ENCODE results near the gene DIAPH1. TPM values are rescaled to one million over a fixed set of nuclear protein-coding genes. Genes with fewer than 3 reads are reported as not detected.

The DIAPH1 gene
- total RNA-seq, 1 experiment from 2014 or later: 142 TPM

DNA sequence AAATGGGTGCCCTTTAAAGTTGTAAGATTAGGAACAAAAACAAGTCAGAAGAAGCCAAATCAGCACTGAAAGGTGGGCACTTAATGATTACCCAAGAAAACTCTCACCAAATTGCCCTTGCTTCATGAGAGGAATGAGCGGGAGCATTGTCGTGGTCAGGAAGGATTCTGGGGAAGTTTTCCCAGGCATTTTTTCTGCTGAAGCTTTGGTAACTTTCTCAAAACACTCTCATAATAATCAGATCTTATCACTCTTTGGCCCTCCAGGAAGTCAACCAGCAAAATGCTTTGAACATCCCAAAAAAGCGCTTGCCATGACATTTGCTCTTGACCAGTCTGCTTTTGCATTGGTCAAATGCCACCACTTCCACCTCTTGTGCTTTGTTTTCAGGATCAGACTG, 153.4 kb downstream of the DIAPH1 start:
- Histone ChIP-seq H3K27me3 (ENCODE audit: insufficient read depth, low read length) (no peaks in the 10 kb centered on the region), H3K4me3 (replicated peaks in 1 of 2; ENCODE audit: low read depth in 1 of 2, low read length in 2 of 2) (no peak overlapping the region), H3K9me3 (ENCODE audit: control insufficient read depth in 1 of 2, insufficient read depth in 1 of 2, low read depth in 1 of 2, low read length in 2 of 2) (no peaks in the 10 kb centered on the region), H3K9me2 (ENCODE audit: insufficient read depth) (no peaks in the 10 kb centered on the region), H3K27ac (ENCODE audit: low read depth, low read length) (no peak overlapping the region), H4K20me1 (ENCODE audit: insufficient read depth) (no peaks in the 10 kb centered on the region), H3K9ac (ENCODE audit: low read length) (no peak overlapping the region), H3K4me1 (ENCODE audit: control insufficient read depth in 1 of 2, insufficient read depth in 2 of 2, low read length in 2 of 2) (no peaks in the 10 kb centered on the region), H3K4me2 (ENCODE audit: low read length) (no peak overlapping the region), H2AFZ (ENCODE audit: low read depth, low read length, poor library complexity, severe bottlenecking) (no peak overlapping the region), H3K36me3 (ENCODE audit: control insufficient read depth in 1 of 2, insufficient read depth in 2 of 2, low read length in 2 of 2) (no peaks in the 10 kb centered on the region), H3K79me2 (ENCODE audit: insufficient read depth, low read length) (no peaks in the 10 kb centered on the region)
- ChIA-PET CTCF (no interaction called here), POLR2A (no interaction called here), RAD21 (ENCODE audit: low non-redundant PET in 1 of 2, low total read pairs in 2 of 2, uncharacterized antibody in 2 of 2, unreplicated experiment in 2 of 2) (no interaction called here)
- intact Hi-C loops (cut with micrococcal nuclease): no loop called here
- DNase-seq (ENCODE audit: low read depth, low spot score) (no peak), ATAC-seq (no peak)
- no TSS peak for BruUV-seq (replicated peaks)
- TF ChIP-seq ZNF274 (IDR thresholded peaks at IDR 0.05; ENCODE audit: low read depth, low read length): no peak
- TF ChIP-seq, protein P1, sequence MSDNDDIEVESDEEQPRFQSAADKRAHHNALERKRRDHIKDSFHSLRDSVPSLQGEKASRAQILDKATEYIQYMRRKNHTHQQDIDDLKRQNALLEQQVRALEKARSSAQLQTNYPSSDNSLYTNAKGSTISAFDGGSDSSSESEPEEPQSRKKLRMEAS (IDR thresholded peaks at IDR 0.05): no peak
- TF ChIP-seq ELF1 (IDR thresholded peaks at IDR 0.05; ENCODE audit: borderline replicate concordance, low read depth): no peak
- TF ChIP-seq FOSL1 (IDR thresholded peaks at IDR 0.05; ENCODE audit: low read depth): no peak
- TF ChIP-seq, protein P2, sequence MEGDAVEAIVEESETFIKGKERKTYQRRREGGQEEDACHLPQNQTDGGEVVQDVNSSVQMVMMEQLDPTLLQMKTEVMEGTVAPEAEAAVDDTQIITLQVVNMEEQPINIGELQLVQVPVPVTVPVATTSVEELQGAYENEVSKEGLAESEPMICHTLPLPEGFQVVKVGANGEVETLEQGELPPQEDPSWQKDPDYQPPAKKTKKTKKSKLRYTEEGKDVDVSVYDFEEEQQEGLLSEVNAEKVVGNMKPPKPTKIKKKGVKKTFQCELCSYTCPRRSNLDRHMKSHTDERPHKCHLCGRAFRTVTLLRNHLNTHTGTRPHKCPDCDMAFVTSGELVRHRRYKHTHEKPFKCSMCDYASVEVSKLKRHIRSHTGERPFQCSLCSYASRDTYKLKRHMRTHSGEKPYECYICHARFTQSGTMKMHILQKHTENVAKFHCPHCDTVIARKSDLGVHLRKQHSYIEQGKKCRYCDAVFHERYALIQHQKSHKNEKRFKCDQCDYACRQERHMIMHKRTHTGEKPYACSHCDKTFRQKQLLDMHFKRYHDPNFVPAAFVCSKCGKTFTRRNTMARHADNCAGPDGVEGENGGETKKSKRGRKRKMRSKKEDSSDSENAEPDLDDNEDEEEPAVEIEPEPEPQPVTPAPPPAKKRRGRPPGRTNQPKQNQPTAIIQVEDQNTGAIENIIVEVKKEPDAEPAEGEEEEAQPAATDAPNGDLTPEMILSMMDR (IDR thresholded peaks at IDR 0.05 in 2 of 3, conservative IDR thresholded peaks at IDR 0.05 in 1 of 3; ENCODE audit: borderline replicate concordance in 1 of 3, insufficient read depth in 1 of 3, low read depth in 2 of 3, low read length in 2 of 3): no peak
- TF ChIP-seq EZH2 (IDR thresholded peaks at IDR 0.05): no peak
- TF ChIP-seq, protein P3, sequence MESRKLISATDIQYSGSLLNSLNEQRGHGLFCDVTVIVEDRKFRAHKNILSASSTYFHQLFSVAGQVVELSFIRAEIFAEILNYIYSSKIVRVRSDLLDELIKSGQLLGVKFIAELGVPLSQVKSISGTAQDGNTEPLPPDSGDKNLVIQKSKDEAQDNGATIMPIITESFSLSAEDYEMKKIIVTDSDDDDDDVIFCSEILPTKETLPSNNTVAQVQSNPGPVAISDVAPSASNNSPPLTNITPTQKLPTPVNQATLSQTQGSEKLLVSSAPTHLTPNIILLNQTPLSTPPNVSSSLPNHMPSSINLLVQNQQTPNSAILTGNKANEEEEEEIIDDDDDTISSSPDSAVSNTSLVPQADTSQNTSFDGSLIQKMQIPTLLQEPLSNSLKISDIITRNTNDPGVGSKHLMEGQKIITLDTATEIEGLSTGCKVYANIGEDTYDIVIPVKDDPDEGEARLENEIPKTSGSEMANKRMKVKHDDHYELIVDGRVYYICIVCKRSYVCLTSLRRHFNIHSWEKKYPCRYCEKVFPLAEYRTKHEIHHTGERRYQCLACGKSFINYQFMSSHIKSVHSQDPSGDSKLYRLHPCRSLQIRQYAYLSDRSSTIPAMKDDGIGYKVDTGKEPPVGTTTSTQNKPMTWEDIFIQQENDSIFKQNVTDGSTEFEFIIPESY (IDR thresholded peaks at IDR 0.05; ENCODE audit: extremely low read depth, insufficient replicate concordance, low read length): no peak
- no peak for TF ChIP-seq EGR1 (IDR thresholded peaks at IDR 0.05; ENCODE audit: low read depth)
- TF ChIP-seq, protein P4, sequence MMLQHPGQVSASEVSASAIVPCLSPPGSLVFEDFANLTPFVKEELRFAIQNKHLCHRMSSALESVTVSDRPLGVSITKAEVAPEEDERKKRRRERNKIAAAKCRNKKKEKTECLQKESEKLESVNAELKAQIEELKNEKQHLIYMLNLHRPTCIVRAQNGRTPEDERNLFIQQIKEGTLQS (IDR thresholded peaks at IDR 0.05): no peak
- no peak for TF ChIP-seq JUND (IDR thresholded peaks at IDR 0.05)
- no peak for TF ChIP-seq YY1 (IDR thresholded peaks at IDR 0.05; ENCODE audit: extremely low read depth, insufficient replicate concordance, low read depth, low read length)
- no peak for TF ChIP-seq SIN3A (IDR thresholded peaks at IDR 0.05; ENCODE audit: low read depth)
- TF ChIP-seq POLR2A (IDR thresholded peaks at IDR 0.05; ENCODE audit: borderline replicate concordance, extremely low read depth, insufficient read depth, insufficient read length): no peak
- TF ChIP-seq CBX3 (IDR thresholded peaks at IDR 0.05; ENCODE audit: low read depth): no peak
- no peak for TF ChIP-seq RAD21 (IDR thresholded peaks at IDR 0.05; ENCODE audit: low read depth)
- no peak for TF ChIP-seq POLR2AphosphoS5 (IDR thresholded peaks at IDR 0.05; ENCODE audit: low read depth, low read length)
- TF ChIP-seq ZFX (IDR thresholded peaks at IDR 0.05): no peak
- no peak for TF ChIP-seq CEBPB (IDR thresholded peaks at IDR 0.05; ENCODE audit: low read depth)

Measured in HCT116 (cell line).